ENCODE measurements around the gene NUP205.

- TF ChIP-seq ZNF274 (IDR thresholded peaks at IDR 0.05; ENCODE audit: low read depth, low read length) (no peak), YY1 (IDR thresholded peaks at IDR 0.05; ENCODE audit: insufficient read depth, insufficient read length) (no peak)
Measured at GRCh38 chr7:135527025-135527424, 30.7 kb upstream of the NUP205 start.
